Uterus (tissue), 2 donors: ENCODE measurements around the gene ARFGAP2.

Experiments
- POLR2A ChIP-seq, 2 donors: fragments of 450-650 bp; IDR thresholded peaks; one replicate each; pipeline ENCODE4 v1.6.1; 2016; ENCODE audit warnings: antibody characterized with exemption in 2 of 2, mild to moderate bottlenecking in 1 of 2, moderate library complexity in 1 of 2
- TF ChIP-seq, protein P1 (sequence below), 4 experiments: fragments of 200-600 bp in 2 of 4; fragments of 450-650 bp in 2 of 4; sonication (generic) in 2 of 4; IDR thresholded peaks; one replicate each; pipeline ENCODE4 v1.5.1; 2016 to 2019; ENCODE audit warnings: antibody characterized with exemption in 4 of 4, mild to moderate bottlenecking in 2 of 4, moderate library complexity in 1 of 4

DNA sequence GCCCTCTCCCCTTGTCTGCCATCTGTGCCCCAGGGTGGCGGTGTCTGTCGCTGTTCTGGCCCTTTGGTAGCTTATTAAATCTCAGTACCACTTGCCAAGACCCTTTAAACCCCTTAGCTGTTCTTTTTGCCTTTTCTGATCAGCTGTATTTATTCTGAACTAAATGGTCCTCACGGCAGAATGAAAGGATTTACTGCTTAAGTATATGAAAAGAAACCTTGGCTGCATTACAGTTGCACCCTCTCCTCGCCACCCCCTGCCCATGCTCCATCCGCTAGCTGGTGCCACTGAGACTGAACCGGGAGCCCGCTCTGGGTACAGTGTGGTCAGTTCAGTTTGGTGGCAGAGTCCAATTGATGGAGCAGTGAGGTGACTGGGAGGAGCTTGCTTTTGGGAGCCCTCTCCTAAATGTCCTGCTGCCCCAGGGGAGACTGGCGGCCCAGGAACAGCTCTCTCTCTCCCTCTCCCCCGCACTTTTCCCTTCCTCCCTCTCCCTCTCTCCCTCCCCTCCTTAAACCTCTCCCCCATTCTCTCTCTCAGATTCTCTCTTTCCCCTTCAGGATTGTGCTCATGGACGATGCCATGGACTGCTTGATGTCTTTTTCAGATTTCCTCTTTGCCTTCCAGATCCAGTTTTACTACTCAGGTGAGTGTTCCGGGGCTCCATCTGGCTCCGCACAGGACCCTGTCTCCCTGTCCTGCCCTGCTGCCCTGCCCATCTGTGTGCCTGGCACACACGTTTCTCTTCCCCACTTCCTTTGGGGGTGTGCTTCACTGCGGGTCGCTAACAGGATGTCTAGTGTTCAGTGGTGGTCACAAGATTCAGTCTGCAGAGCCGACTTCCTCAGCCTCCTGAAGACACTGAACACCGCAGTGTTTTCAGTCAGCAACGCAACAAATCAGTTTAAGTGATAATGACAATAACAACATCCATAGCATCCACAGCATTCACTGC, 21.8 kb downstream of the ARFGAP2 start:
- TF ChIP-seq, protein P1, sequence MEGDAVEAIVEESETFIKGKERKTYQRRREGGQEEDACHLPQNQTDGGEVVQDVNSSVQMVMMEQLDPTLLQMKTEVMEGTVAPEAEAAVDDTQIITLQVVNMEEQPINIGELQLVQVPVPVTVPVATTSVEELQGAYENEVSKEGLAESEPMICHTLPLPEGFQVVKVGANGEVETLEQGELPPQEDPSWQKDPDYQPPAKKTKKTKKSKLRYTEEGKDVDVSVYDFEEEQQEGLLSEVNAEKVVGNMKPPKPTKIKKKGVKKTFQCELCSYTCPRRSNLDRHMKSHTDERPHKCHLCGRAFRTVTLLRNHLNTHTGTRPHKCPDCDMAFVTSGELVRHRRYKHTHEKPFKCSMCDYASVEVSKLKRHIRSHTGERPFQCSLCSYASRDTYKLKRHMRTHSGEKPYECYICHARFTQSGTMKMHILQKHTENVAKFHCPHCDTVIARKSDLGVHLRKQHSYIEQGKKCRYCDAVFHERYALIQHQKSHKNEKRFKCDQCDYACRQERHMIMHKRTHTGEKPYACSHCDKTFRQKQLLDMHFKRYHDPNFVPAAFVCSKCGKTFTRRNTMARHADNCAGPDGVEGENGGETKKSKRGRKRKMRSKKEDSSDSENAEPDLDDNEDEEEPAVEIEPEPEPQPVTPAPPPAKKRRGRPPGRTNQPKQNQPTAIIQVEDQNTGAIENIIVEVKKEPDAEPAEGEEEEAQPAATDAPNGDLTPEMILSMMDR (IDR thresholded peaks at IDR 0.05), result no peak
- no peak for TF ChIP-seq POLR2A (IDR thresholded peaks at IDR 0.05)
